ENCODE data around the gene ENSA. TPM values are rescaled to one million over a fixed set of nuclear protein-coding genes. Genes with fewer than 3 reads are reported as not detected.
"Not testable (repeated sequence)": the region's sequence is repeated elsewhere in the genome, so short reads cannot be mapped to it uniquely, and the experiment has no call there.

ENSA gene
- total and polyA plus RNA-seq, 2 donors from 2014 or later, result 172 to 193 TPM

DNA sequence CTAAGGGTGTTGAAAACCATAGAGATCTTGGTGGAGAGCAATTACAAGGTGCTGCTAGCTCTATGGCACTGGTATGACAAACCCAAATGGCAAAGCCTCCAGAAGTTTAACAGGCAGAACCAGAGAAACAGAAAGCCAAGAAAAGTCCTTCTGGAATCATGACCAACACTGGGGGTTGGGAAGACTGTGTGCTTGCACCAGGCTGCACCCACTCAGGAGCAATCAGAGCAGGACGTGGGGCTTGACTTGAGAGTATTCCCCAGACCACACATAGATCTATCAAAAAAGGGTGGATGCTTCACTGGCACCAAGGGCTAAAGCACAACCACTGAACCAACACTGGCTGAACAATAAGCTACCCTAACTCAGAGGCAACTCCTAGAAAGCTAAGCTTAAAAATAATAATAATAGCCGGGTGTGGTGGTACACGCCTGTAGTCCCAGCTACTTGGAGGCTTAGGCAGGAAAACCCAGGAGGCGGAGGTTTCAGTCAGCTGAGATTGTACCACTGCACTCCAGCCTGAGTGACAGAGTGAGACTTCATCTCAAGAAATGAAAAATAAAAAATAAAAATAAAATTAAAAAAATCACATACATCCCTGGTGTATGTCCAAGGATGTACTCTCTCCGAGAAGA, 20.1 kb upstream of the ENSA start:
- no peak overlapping the region for H3K9ac ChIP-seq (ENCODE audit: low read length in 3 of 3)
- no peaks in the 10 kb centered on the region for H3K9me3 ChIP-seq (ENCODE audit: control insufficient read depth in 2 of 3, insufficient read depth in 1 of 3, low read length in 3 of 3)
- intact Hi-C loops (cut with DNase I), result no loop called here
- FAIRE-seq, result no peak
- TF ChIP-seq, protein P1, sequence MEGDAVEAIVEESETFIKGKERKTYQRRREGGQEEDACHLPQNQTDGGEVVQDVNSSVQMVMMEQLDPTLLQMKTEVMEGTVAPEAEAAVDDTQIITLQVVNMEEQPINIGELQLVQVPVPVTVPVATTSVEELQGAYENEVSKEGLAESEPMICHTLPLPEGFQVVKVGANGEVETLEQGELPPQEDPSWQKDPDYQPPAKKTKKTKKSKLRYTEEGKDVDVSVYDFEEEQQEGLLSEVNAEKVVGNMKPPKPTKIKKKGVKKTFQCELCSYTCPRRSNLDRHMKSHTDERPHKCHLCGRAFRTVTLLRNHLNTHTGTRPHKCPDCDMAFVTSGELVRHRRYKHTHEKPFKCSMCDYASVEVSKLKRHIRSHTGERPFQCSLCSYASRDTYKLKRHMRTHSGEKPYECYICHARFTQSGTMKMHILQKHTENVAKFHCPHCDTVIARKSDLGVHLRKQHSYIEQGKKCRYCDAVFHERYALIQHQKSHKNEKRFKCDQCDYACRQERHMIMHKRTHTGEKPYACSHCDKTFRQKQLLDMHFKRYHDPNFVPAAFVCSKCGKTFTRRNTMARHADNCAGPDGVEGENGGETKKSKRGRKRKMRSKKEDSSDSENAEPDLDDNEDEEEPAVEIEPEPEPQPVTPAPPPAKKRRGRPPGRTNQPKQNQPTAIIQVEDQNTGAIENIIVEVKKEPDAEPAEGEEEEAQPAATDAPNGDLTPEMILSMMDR (IDR thresholded peaks at IDR 0.05; ENCODE audit: borderline replicate concordance, extremely low read depth, insufficient read depth), result no peak
- H3K4me1 ChIP-seq (ENCODE audit: control insufficient read depth in 2 of 3, insufficient read depth in 2 of 3, low read depth in 1 of 3, low read length in 3 of 3), result no peaks in the 10 kb centered on the region
- no peak overlapping the region for H3K4me3 ChIP-seq (ENCODE audit: low read length in 3 of 3)
- peaks cover 5 to 20% (median 14%) of the 10 kb centered on the region in 3 donors for H3K36me3 ChIP-seq (ENCODE audit: control insufficient read depth in 2 of 3, insufficient read depth in 3 of 3, low read length in 3 of 3)
- no peaks in the 10 kb centered on the region for H3K27me3 ChIP-seq (ENCODE audit: control insufficient read depth, insufficient read depth, low read length)
- no peak for DNase-seq
- no peak overlapping the region for H3K27ac ChIP-seq (ENCODE audit: low read depth in 2 of 2, low read length in 2 of 2)

DNA sequence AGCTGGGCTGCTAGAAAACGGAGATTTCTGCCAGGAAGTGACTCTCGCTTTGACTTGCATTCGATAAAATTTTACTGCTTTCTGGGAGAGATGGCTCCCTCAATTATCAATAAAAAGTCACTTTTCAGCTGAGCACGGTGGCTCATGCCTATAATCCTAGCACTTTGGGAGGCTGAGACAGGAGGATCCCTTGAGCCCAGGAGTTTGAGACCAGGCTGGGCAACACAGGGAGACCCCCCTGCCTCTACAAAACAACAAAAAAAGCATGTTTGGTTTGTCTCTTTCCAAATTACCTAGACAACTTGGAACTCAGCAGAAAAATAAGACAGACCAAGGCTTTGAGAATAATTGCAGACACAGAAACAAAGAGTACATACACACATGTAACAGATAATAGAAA, 12.9 kb upstream of the ENSA start:
- Histone ChIP-seq H3K4me3 (ENCODE audit: low read length in 3 of 3) (no peak overlapping the region), H3K27me3 (ENCODE audit: control insufficient read depth, insufficient read depth, low read length) (no peaks in the 10 kb centered on the region), H3K27ac (ENCODE audit: low read depth in 2 of 2, low read length in 2 of 2) (no peak overlapping the region), H3K9ac (ENCODE audit: low read length in 3 of 3) (no peak overlapping the region), H3K9me3 (ENCODE audit: control insufficient read depth in 2 of 3, insufficient read depth in 1 of 3, low read length in 3 of 3) (no peaks in the 10 kb centered on the region), H3K4me1 (ENCODE audit: control insufficient read depth in 2 of 3, insufficient read depth in 2 of 3, low read depth in 1 of 3, low read length in 3 of 3) (no peaks in the 10 kb centered on the region), H3K36me3 (ENCODE audit: control insufficient read depth in 2 of 3, insufficient read depth in 3 of 3, low read length in 3 of 3) (peaks cover 3 to 6% (median 3%) of the 10 kb centered on the region in 3 donors)
- intact Hi-C loops (cut with DNase I), result no loop called here
- no peak for FAIRE-seq
- TF ChIP-seq, protein P1 (IDR thresholded peaks at IDR 0.05; ENCODE audit: borderline replicate concordance, extremely low read depth, insufficient read depth), result no peak
- DNase-seq, result no peak

DNA sequence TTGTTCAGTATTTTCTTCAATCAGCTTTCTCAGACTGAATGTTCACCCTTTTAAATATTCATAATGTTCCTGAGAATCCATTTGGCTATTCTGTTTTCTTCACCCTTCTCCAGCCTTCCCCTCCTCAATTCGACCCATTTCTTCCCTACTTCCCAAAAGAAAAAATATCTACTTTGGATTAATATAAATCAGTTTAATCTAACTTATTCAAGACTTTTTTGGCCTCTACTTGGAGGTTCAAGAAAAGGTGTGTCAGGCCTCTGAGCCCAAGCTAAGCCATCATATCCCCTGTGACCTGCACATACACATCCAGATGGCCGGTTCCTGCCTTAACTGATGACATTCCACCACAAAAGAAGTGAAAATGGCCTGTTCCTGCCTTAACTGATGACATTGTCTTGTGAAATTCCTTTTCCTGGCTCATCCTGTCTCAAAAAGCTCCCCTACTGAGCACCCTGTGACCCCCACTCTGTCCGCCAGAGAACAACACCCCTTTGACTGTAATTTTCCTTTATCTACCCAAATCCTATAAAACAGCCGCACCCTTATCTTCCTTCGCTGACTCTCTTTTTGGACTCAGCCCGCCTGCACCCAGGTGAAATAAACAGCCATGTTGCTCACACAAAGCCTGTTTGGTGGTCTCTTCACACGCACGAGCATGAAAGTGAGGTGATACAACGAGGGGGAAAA, 11.9 kb upstream of the ENSA start:
- H3K4me1 ChIP-seq (ENCODE audit: control insufficient read depth in 2 of 3, insufficient read depth in 2 of 3, low read depth in 1 of 3, low read length in 3 of 3); H3K4me3 ChIP-seq (ENCODE audit: low read length in 3 of 3); FAIRE-seq; H3K36me3 ChIP-seq (ENCODE audit: control insufficient read depth in 2 of 3, insufficient read depth in 3 of 3, low read length in 3 of 3); H3K27ac ChIP-seq (ENCODE audit: low read depth in 2 of 2, low read length in 2 of 2); intact Hi-C loops (cut with DNase I); DNase-seq; H3K9ac ChIP-seq (ENCODE audit: low read length in 3 of 3); H3K27me3 ChIP-seq (ENCODE audit: control insufficient read depth, insufficient read depth, low read length); H3K9me3 ChIP-seq (ENCODE audit: control insufficient read depth in 2 of 3, insufficient read depth in 1 of 3, low read length in 3 of 3): not testable (repeated sequence)

DNA sequence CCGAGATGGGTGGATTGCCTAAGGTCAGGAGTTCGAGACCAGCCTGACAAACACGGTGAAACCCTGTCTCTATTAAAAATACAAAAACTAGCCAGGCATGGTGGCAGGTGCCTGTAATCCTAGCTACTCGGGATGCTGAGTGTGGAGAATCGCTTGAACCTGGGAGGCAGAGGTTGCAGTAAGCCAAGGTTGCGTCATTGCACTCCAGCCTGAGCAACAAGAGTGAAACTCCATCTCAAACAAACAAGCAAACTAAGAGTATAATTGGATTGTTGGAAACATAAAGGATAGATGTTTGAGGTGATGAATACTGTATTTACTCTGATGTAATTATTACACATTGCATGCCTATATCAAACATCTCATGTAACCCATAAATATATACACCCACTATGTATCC, 9.0 kb upstream of the ENSA start:
- H3K9me3 ChIP-seq (ENCODE audit: control insufficient read depth in 2 of 3, insufficient read depth in 1 of 3, low read length in 3 of 3); FAIRE-seq; H3K9ac ChIP-seq (ENCODE audit: low read length in 3 of 3); H3K4me1 ChIP-seq (ENCODE audit: control insufficient read depth in 2 of 3, insufficient read depth in 2 of 3, low read depth in 1 of 3, low read length in 3 of 3); H3K27me3 ChIP-seq (ENCODE audit: control insufficient read depth, insufficient read depth, low read length); DNase-seq; H3K4me3 ChIP-seq (ENCODE audit: low read length in 3 of 3); intact Hi-C loops (cut with DNase I); H3K36me3 ChIP-seq (ENCODE audit: control insufficient read depth in 2 of 3, insufficient read depth in 3 of 3, low read length in 3 of 3); H3K27ac ChIP-seq (ENCODE audit: low read depth in 2 of 2, low read length in 2 of 2): not testable (repeated sequence)

DNA sequence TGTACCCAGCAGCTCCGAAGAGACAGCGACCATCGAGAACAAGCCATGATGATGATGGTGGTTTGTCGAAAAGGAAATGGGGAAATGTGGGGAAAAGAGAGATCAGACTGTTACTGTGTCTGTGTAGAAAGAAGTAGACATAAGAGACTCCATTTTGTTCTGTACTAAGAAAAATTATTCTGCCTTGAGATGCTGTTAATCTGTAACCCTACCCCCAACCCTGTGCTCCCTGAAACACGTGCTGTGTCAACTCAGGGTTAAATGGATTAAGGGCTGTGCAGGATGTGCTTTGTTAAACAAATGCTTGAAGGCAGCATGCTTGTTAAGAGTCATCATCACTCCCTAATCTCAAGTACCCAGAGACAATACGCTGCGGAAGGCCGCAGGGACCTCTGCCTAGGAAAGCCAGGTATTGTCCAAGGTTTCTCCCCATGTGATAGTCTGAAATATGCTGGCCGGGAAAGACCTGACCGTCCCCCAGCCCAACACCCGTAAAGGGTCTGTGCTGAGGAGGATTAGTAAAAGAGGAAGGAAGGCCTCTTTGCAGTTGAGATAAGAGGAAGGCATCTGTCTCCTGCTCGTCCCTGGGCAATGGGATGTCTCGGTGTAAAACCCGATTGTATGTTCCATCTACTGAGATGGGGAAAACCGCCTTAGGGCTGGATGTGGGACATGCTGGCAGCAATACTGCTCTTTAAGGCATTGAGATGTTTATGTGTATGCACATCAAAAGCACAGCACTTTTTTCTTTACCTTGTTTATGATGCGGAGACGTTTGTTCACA, 5.6 kb upstream of the ENSA start:
- DNase-seq; FAIRE-seq; H3K4me3 ChIP-seq (ENCODE audit: low read length in 3 of 3); H3K27me3 ChIP-seq (ENCODE audit: control insufficient read depth, insufficient read depth, low read length); H3K9me3 ChIP-seq (ENCODE audit: control insufficient read depth in 2 of 3, insufficient read depth in 1 of 3, low read length in 3 of 3); H3K36me3 ChIP-seq (ENCODE audit: control insufficient read depth in 2 of 3, insufficient read depth in 3 of 3, low read length in 3 of 3); H3K9ac ChIP-seq (ENCODE audit: low read length in 3 of 3); intact Hi-C loops (cut with DNase I); H3K4me1 ChIP-seq (ENCODE audit: control insufficient read depth in 2 of 3, insufficient read depth in 2 of 3, low read depth in 1 of 3, low read length in 3 of 3); H3K27ac ChIP-seq (ENCODE audit: low read depth in 2 of 2, low read length in 2 of 2): not testable (repeated sequence)
